Stimulated activated CD4-positive, alpha-beta T cell treated with anti-CD3 and anti-CD28 coated beads, Interleukin-15, amount 100 ng/mL, for 24 hours (primary cell): Measurements from ENCODE around the gene OAS3.
"Not testable (repeated sequence)": the region's sequence is repeated elsewhere in the genome, so short reads cannot be mapped to it uniquely, and the experiment has no call there.

ENCODE experiments used
- DNase-seq: peaks from one replicate; pipeline ENCODE4 v3.0.0-alpha.2; 2020

OAS3 gene

GRCh38 chr12:112924986-112925385 is 13.3 kb upstream of the OAS3 start:
- no peak for DNase-seq

- not testable (repeated sequence) for DNase-seq
Observed at GRCh38 chr12:112926416-112927033, 11.7 kb upstream of the OAS3 start.

GRCh38 chr12:112927475-112927874 is 10.8 kb upstream of the OAS3 start:
- DNase-seq, result no peak

- no peak for DNase-seq
Observed at GRCh38 chr12:112927925-112928324, 10.3 kb upstream of the OAS3 start.

GRCh38 chr12:112928978-112929377 is 9.3 kb upstream of the OAS3 start:
- DNase-seq, result no peak

GRCh38 chr12:112929715-112930114 is 8.6 kb upstream of the OAS3 start:
- no peak for DNase-seq

GRCh38 chr12:112930350-112930749 is 7.9 kb upstream of the OAS3 start:
- no peak for DNase-seq

GRCh38 chr12:112932485-112933128 is 5.7 kb upstream of the OAS3 start:
- no peak for DNase-seq

- DNase-seq, result no peak
Observed at GRCh38 chr12:112933129-112933505, 5.2 kb upstream of the OAS3 start.

GRCh38 chr12:112936264-112936663 is 2.0 kb upstream of the OAS3 start:
- DNase-seq, result no peak

- no peak for DNase-seq
Observed at GRCh38 chr12:112936927-112937326, 1.3 kb upstream of the OAS3 start.

GRCh38 chr12:112938751-112939150 is 477 bp downstream of the OAS3 start:
- no peak for DNase-seq

- DNase-seq, result no peak
Observed at GRCh38 chr12:112939761-112940381, 1.6 kb downstream of the OAS3 start.

- DNase-seq, result no peak
Observed at GRCh38 chr12:112941528-112942335, 3.5 kb downstream of the OAS3 start.

- DNase-seq, result no peak
Observed at GRCh38 chr12:112942572-112942971, 4.3 kb downstream of the OAS3 start.

GRCh38 chr12:112944024-112944690 is 5.9 kb downstream of the OAS3 start:
- DNase-seq, result no peak

- no peak for DNase-seq
Observed at GRCh38 chr12:112945515-112945914, 7.2 kb downstream of the OAS3 start.

GRCh38 chr12:112946236-112947000 is 8.1 kb downstream of the OAS3 start:
- DNase-seq, result no peak

GRCh38 chr12:112947314-112947713 is 9.0 kb downstream of the OAS3 start:
- DNase-seq, result no peak

- no peak for DNase-seq
Observed at GRCh38 chr12:112947761-112948160, 9.5 kb downstream of the OAS3 start.

GRCh38 chr12:112948806-112949205 is 10.5 kb downstream of the OAS3 start:
- no peak for DNase-seq

GRCh38 chr12:112950701-112951100 is 12.4 kb downstream of the OAS3 start:
- DNase-seq, result no peak
